NCI-H1436 treated with DMSO at 0.1 percent for 48 hours (cell line): ENCODE measurements around the gene KLHDC3.
A peak's percentile ranks its signal among the peaks of the same experiment; 100 is the strongest.
"Not testable (repeated sequence)": the region's sequence is repeated elsewhere in the genome, so short reads cannot be mapped to it uniquely, and the experiment has no call there.

ENCODE experiments used
- DNase-seq: peaks from one replicate; lab custom pipeline; 2025; lab: John Stamatoyannopoulos, UW

Gene KLHDC3

GRCh38 chr6:43029120-43029519 lies 15.1 kb downstream of the KLHDC3 start:
- no peak for DNase-seq

GRCh38 chr6:43032326-43032725 lies 18.3 kb downstream of the KLHDC3 start:
- no peak for DNase-seq

- no peak for DNase-seq
Measured at GRCh38 chr6:43033496-43034189, 19.6 kb downstream of the KLHDC3 start.

GRCh38 chr6:43034190-43034525 lies 20.1 kb downstream of the KLHDC3 start:
- DNase-seq = no peak

GRCh38 chr6:43035495-43036194 lies 21.6 kb downstream of the KLHDC3 start:
- no peak for DNase-seq

GRCh38 chr6:43036712-43037111 lies 22.7 kb downstream of the KLHDC3 start:
- DNase-seq = no peak

- DNase-seq = no peak
Measured at GRCh38 chr6:43037197-43037596, 23.1 kb downstream of the KLHDC3 start.

GRCh38 chr6:43037706-43038105 lies 23.7 kb downstream of the KLHDC3 start:
- no peak for DNase-seq

GRCh38 chr6:43038727-43039126 lies 24.7 kb downstream of the KLHDC3 start:
- DNase-seq = no peak

GRCh38 chr6:43040542-43041257 lies 26.7 kb downstream of the KLHDC3 start:
- no peak for DNase-seq

GRCh38 chr6:43041475-43041874 lies 27.4 kb downstream of the KLHDC3 start:
- DNase-seq = not testable (repeated sequence)

GRCh38 chr6:43043310-43043709 lies 29.3 kb downstream of the KLHDC3 start:
- DNase-seq = no peak

- no peak for DNase-seq
Measured at GRCh38 chr6:43045371-43045930, 31.4 kb downstream of the KLHDC3 start.

- DNase-seq = no peak
Measured at GRCh38 chr6:43047998-43048397, 33.9 kb downstream of the KLHDC3 start.

- no peak for DNase-seq
Measured at GRCh38 chr6:43050981-43051380, 36.9 kb downstream of the KLHDC3 start.

- DNase-seq = no peak
Measured at GRCh38 chr6:43052225-43052841, 38.3 kb downstream of the KLHDC3 start.

GRCh38 chr6:43052842-43053544 lies 38.9 kb downstream of the KLHDC3 start:
- DNase-seq = no peak

- peak; percentile 83 for DNase-seq
Measured at GRCh38 chr6:43053545-43054205, 39.6 kb downstream of the KLHDC3 start, which contains the start of gene CUL7. TSS of gene CUL7 (minus strand) at chr6:43053851. CDS start at chr6:43052788, 1,063 bp downstream.

GRCh38 chr6:43054206-43054943 lies 40.3 kb downstream of the KLHDC3 start:
- DNase-seq = no peak

- DNase-seq = no peak
Measured at GRCh38 chr6:43055966-43056365, 41.9 kb downstream of the KLHDC3 start.
